Fibroblast of lung (primary cell): ENCODE results near the gene C6orf141.

ENCODE experiments used
- EZH2 ChIP-seq: IDR thresholded peaks from 2 replicates; pipeline ENCODE4 v1.5.1; 2012; ENCODE audit warnings: low read length, control low read depth, mild to moderate bottlenecking; ENCODE audit errors: missing control alignments
- TF ChIP-seq, protein P1 (sequence below), 2 donors: IDR thresholded peaks in 1 of 2; conservative IDR thresholded peaks in 1 of 2; 1 replicate in 1 of 2; 2 replicates in 1 of 2; pipeline ENCODE4 v1.5.1; 2011 to 2012; ENCODE audit warnings: low read length in 2 of 2, control low read depth in 1 of 2, inconsistent platforms in 1 of 2, low read depth in 1 of 2, mild to moderate bottlenecking in 1 of 2

- TF ChIP-seq, protein P1, sequence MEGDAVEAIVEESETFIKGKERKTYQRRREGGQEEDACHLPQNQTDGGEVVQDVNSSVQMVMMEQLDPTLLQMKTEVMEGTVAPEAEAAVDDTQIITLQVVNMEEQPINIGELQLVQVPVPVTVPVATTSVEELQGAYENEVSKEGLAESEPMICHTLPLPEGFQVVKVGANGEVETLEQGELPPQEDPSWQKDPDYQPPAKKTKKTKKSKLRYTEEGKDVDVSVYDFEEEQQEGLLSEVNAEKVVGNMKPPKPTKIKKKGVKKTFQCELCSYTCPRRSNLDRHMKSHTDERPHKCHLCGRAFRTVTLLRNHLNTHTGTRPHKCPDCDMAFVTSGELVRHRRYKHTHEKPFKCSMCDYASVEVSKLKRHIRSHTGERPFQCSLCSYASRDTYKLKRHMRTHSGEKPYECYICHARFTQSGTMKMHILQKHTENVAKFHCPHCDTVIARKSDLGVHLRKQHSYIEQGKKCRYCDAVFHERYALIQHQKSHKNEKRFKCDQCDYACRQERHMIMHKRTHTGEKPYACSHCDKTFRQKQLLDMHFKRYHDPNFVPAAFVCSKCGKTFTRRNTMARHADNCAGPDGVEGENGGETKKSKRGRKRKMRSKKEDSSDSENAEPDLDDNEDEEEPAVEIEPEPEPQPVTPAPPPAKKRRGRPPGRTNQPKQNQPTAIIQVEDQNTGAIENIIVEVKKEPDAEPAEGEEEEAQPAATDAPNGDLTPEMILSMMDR (conservative IDR thresholded peaks at IDR 0.05 in 1 of 2, IDR thresholded peaks at IDR 0.05 in 1 of 2; ENCODE audit: low read depth in 1 of 2, low read length in 2 of 2): no peak
- no peak for TF ChIP-seq EZH2
These were observed 9.2 kb upstream of the C6orf141 start for GRCh38 chr6:49541210-49541724.
